Neural cell (in vitro differentiated cells): ENCODE results near the gene CPO. TPM values are rescaled to one million over a fixed set of nuclear protein-coding genes. Genes with fewer than 3 reads are reported as not detected.
A peak's percentile ranks its signal among the peaks of the same experiment; 100 is the strongest.

Experiments
- H2AFZ ChIP-seq: fragments of 200-600, 300-800 bp; sonication (generic), shearing (Covaris generic); 2 replicates; pipeline ENCODE4 v1.6.0; 2014; ENCODE audit warnings: low read depth, mild to moderate bottlenecking, antibody characterized with exemption, low read length, moderate library complexity
- H3F3A ChIP-seq: fragments of 200-600 bp; shearing (Covaris generic); 2 replicates; pipeline ENCODE4 v1.6.1; 2016; ENCODE audit warnings: mild to moderate bottlenecking, moderate library complexity, mixed read lengths, antibody characterized with exemption, low read length; ENCODE audit not compliant: insufficient read depth, poor library complexity, severe bottlenecking
- H3K27ac ChIP-seq: fragments of 200-600, 300-800 bp; sonication (generic), shearing (Covaris generic); 2 replicates; pipeline ENCODE4 v1.5.1; 2014; ENCODE audit warnings: mild to moderate bottlenecking, low read length, moderate library complexity
- H3K27me3 ChIP-seq: fragments of 300-800, 200-600 bp; sonication (generic), shearing (Covaris generic); 2 replicates; pipeline ENCODE4 v1.6.0; 2014; ENCODE audit warnings: mild to moderate bottlenecking, low read depth, low read length, moderate library complexity; ENCODE audit not compliant: insufficient read depth
- H3K36me3 ChIP-seq: fragments of 300-800, 200-600 bp; sonication (generic), shearing (Covaris generic); 2 replicates; pipeline ENCODE4 v1.5.1; 2014; ENCODE audit warnings: mild to moderate bottlenecking, antibody characterized with exemption, low read length, moderate library complexity; ENCODE audit not compliant: insufficient read depth
- H3K4me2 ChIP-seq: fragments of 300-800, 200-600 bp; sonication (generic), shearing (Covaris generic); 2 replicates; pipeline ENCODE4 v1.6.0; 2014; ENCODE audit warnings: mild to moderate bottlenecking, low read length
- H3K4me3 ChIP-seq: fragments of 300-800, 200-600 bp; sonication (generic), shearing (Covaris generic); 2 replicates; pipeline ENCODE4 v1.5.1; 2014; ENCODE audit warnings: mild to moderate bottlenecking, low read length, moderate library complexity
- H3K79me2 ChIP-seq: fragments of 200-600 bp; shearing (Covaris generic); replicated peaks from 2 replicates; pipeline ENCODE4 v1.6.0; 2014; ENCODE audit warnings: mild to moderate bottlenecking, low read length, moderate library complexity; ENCODE audit not compliant: insufficient read depth
- H3K9ac ChIP-seq: fragments of 300-800, 200-600 bp; sonication (generic), shearing (Covaris generic); 2 replicates; pipeline ENCODE4 v1.6.1; 2016; ENCODE audit warnings: mild to moderate bottlenecking, low read length, mixed read lengths
- H3K9me2 ChIP-seq: fragments of 200-600 bp; shearing (Covaris generic); 2 replicates; pipeline ENCODE4 v1.6.1; 2016; ENCODE audit warnings: mild to moderate bottlenecking, low read length, mixed read lengths; ENCODE audit not compliant: insufficient read depth
- H3K9me3 ChIP-seq: fragments of 200-600, 300-800 bp; sonication (generic), shearing (Covaris generic); 2 replicates; pipeline ENCODE4 v1.6.1; 2016; ENCODE audit warnings: mild to moderate bottlenecking, mixed run types, low read length, moderate library complexity, mixed read lengths
- H4K20me1 ChIP-seq: fragments of 200-600 bp; shearing (Covaris generic); 2 replicates; pipeline ENCODE4 v1.6.1; 2016; ENCODE audit warnings: mild to moderate bottlenecking, mixed run types; ENCODE audit not compliant: insufficient read depth
- EP300 ChIP-seq: fragments of 450-650 bp; conservative IDR thresholded peaks from 2 replicates; pipeline ENCODE4 v1.6.1; 2014; ENCODE audit warnings: antibody characterized with exemption, mild to moderate bottlenecking, moderate library complexity; ENCODE audit not compliant: poor library complexity, severe bottlenecking
- EZH2 ChIP-seq: fragments of 200-600, 300-800 bp; shearing (Covaris generic), sonication (generic); IDR thresholded peaks from 2 replicates; pipeline ENCODE4 v1.6.1; 2014; ENCODE audit warnings: antibody characterized with exemption, low read length, borderline replicate concordance, mild to moderate bottlenecking; ENCODE audit not compliant: insufficient read depth, poor library complexity, severe bottlenecking
- MXI1 ChIP-seq: fragments of 450-650 bp; conservative IDR thresholded peaks from 2 replicates; pipeline ENCODE4 v1.6.1; 2014; ENCODE audit warnings: antibody characterized with exemption, mild to moderate bottlenecking; ENCODE audit not compliant: poor library complexity, severe bottlenecking
- POLR2AphosphoS5 ChIP-seq: IDR thresholded peaks from 2 replicates; pipeline ENCODE4 v1.6.1; 2012
- RAD21 ChIP-seq: fragments of 450-650 bp; conservative IDR thresholded peaks from 2 replicates; pipeline ENCODE4 v1.6.1; 2014; ENCODE audit warnings: antibody characterized with exemption, mild to moderate bottlenecking, moderate library complexity
- SMC3 ChIP-seq: fragments of 450-650 bp; conservative IDR thresholded peaks from 2 replicates; pipeline ENCODE4 v1.6.1; 2014; ENCODE audit warnings: antibody characterized with exemption, mild to moderate bottlenecking, moderate library complexity; ENCODE audit not compliant: poor library complexity
- TAF1 ChIP-seq: IDR thresholded peaks from 2 replicates; pipeline ENCODE4 v1.6.1; 2012; ENCODE audit warnings: low read depth
- polyA plus RNA-seq: library from polyadenylated mRNA; depleted of rRNA; stranded (reverse); fragments of >200 nt; gene quantifications from 2 replicates; pipeline ENCODE4 v1.2.3, GENCODE V29; 2014
- TF ChIP-seq, protein P1 (sequence below): IDR thresholded peaks from 2 replicates; pipeline ENCODE4 v1.6.1; 2012; ENCODE audit warnings: borderline replicate concordance
- TF ChIP-seq, protein P2 (sequence below): fragments of 450-650 bp; IDR thresholded peaks from 2 replicates; pipeline ENCODE4 v1.5.1; 2014; ENCODE audit warnings: antibody characterized with exemption, mild to moderate bottlenecking, moderate library complexity; ENCODE audit not compliant: poor library complexity, severe bottlenecking

Gene CPO
- polyA plus RNA-seq, 1 donor from 2014 or later: 1.2 TPM

- H2AFZ ChIP-seq: no peak overlapping the region
- no peak overlapping the region for H3K27ac ChIP-seq
Observed at GRCh38 chr2:206983161-206983859, 44.0 kb downstream of the CPO start.

GRCh38 chr2:206984206-206984605 lies 44.9 kb downstream of the CPO start:
- no peaks in the 10 kb centered on the region for H3K36me3 ChIP-seq
- H3K4me3 ChIP-seq: no peak overlapping the region
- no peak overlapping the region for H3K9ac ChIP-seq
- no peaks in the 10 kb centered on the region for H3F3A ChIP-seq
- no peaks in the 10 kb centered on the region for H3K27me3 ChIP-seq
- no peak overlapping the region for H3K4me2 ChIP-seq
- no peaks in the 10 kb centered on the region for H3K9me2 ChIP-seq
- H2AFZ ChIP-seq: peak overlapping the region; percentile 10
- H3K79me2 ChIP-seq: peaks cover 7% of the 10 kb centered on the region
- no peaks in the 10 kb centered on the region for H3K9me3 ChIP-seq
- no peaks in the 10 kb centered on the region for H4K20me1 ChIP-seq
- no peak overlapping the region for H3K27ac ChIP-seq
- TF ChIP-seq, protein P1, sequence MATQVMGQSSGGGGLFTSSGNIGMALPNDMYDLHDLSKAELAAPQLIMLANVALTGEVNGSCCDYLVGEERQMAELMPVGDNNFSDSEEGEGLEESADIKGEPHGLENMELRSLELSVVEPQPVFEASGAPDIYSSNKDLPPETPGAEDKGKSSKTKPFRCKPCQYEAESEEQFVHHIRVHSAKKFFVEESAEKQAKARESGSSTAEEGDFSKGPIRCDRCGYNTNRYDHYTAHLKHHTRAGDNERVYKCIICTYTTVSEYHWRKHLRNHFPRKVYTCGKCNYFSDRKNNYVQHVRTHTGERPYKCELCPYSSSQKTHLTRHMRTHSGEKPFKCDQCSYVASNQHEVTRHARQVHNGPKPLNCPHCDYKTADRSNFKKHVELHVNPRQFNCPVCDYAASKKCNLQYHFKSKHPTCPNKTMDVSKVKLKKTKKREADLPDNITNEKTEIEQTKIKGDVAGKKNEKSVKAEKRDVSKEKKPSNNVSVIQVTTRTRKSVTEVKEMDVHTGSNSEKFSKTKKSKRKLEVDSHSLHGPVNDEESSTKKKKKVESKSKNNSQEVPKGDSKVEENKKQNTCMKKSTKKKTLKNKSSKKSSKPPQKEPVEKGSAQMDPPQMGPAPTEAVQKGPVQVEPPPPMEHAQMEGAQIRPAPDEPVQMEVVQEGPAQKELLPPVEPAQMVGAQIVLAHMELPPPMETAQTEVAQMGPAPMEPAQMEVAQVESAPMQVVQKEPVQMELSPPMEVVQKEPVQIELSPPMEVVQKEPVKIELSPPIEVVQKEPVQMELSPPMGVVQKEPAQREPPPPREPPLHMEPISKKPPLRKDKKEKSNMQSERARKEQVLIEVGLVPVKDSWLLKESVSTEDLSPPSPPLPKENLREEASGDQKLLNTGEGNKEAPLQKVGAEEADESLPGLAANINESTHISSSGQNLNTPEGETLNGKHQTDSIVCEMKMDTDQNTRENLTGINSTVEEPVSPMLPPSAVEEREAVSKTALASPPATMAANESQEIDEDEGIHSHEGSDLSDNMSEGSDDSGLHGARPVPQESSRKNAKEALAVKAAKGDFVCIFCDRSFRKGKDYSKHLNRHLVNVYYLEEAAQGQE: no peak
- TF ChIP-seq MXI1 (no peak), SMC3 (no peak), EP300 (no peak), EZH2 (no peak), TAF1 (no peak), RAD21 (no peak)
- TF ChIP-seq, protein P2, sequence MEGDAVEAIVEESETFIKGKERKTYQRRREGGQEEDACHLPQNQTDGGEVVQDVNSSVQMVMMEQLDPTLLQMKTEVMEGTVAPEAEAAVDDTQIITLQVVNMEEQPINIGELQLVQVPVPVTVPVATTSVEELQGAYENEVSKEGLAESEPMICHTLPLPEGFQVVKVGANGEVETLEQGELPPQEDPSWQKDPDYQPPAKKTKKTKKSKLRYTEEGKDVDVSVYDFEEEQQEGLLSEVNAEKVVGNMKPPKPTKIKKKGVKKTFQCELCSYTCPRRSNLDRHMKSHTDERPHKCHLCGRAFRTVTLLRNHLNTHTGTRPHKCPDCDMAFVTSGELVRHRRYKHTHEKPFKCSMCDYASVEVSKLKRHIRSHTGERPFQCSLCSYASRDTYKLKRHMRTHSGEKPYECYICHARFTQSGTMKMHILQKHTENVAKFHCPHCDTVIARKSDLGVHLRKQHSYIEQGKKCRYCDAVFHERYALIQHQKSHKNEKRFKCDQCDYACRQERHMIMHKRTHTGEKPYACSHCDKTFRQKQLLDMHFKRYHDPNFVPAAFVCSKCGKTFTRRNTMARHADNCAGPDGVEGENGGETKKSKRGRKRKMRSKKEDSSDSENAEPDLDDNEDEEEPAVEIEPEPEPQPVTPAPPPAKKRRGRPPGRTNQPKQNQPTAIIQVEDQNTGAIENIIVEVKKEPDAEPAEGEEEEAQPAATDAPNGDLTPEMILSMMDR: no peak

More at GRCh38 chr2:206983161-206983859, 44.0 kb downstream of the CPO start:
- H3K9me3 ChIP-seq: no peaks in the 10 kb centered on the region
- no peaks in the 10 kb centered on the region for H3K36me3 ChIP-seq
- TF ChIP-seq POLR2AphosphoS5: no peak
- TF ChIP-seq SMC3: no peak
- TF ChIP-seq EP300: no peak
- TF ChIP-seq, protein P1: no peak
- no peak for TF ChIP-seq TAF1
- no peaks in the 10 kb centered on the region for H3K9me2 ChIP-seq
- H3K4me2 ChIP-seq: no peak overlapping the region
- H4K20me1 ChIP-seq: no peaks in the 10 kb centered on the region
- no peaks in the 10 kb centered on the region for H3K27me3 ChIP-seq
- peaks cover 7% of the 10 kb centered on the region for H3K79me2 ChIP-seq
- H3K9ac ChIP-seq: no peak overlapping the region
- H3F3A ChIP-seq: no peaks in the 10 kb centered on the region
- H3K4me3 ChIP-seq: no peak overlapping the region
